Stimulated activated CD8-positive, alpha-beta memory T cell treated with anti-CD3 and anti-CD28 coated beads, Interleukin-15, amount 100 ng/mL, for 1 hour (primary cell): ENCODE data around the gene INPP5A.

Experiments used
- DNase-seq: peaks from one replicate; pipeline ENCODE4 v3.0.0-alpha.2; 2020; ENCODE audit warnings: low read depth

The INPP5A gene

GRCh38 chr10:132536241-132536876 is 1.2 kb upstream of the INPP5A start:
- no peak for DNase-seq

- peak; percentile 100 for DNase-seq
Measured at GRCh38 chr10:132536877-132537683, 507 bp upstream of the INPP5A start.

DNA sequence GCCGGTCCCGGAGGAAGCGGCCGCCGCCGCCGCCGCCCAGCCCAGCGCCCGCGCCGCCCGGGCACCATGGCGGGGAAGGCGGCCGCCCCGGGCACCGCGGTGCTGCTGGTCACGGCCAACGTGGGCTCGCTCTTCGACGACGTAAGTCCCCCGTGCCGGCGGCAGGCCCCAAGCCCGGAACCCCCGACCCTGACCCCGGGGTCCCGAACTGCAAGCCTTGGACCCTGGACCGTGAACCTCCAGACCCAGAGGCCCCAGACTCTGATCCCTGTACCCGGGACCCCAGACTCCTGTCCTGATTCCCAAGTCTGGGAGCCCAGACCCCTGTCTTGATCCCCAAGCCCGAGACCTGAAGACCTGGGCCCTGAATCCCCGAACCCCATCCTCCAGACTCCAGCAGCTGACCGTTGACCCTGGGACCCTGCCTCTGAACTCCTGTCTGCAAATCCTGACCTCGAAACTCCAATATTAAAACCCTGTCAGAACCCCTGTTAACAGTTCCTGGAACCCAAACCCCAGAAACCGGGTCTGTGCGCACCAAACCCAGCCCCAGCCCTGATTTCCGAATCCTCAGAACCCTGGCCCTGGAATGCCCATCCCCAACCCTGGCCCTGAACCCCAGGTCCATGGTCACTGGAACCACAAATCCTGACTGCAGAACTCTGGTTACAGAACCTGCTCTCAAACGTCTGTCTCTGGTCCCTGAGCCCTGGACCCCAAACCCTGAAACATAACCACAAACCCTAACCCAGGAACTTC is 623 bp downstream of the INPP5A start:
- DNase-seq = no peak

- no peak for DNase-seq
Measured at GRCh38 chr10:132538790-132539421, 1.3 kb downstream of the INPP5A start.

- DNase-seq = no peak
Measured at GRCh38 chr10:132539431-132539839, 1.8 kb downstream of the INPP5A start.

- no peak for DNase-seq
Measured at GRCh38 chr10:132539894-132540293, 2.3 kb downstream of the INPP5A start.

- no peak for DNase-seq
Measured at GRCh38 chr10:132540456-132540855, 2.9 kb downstream of the INPP5A start.

DNA sequence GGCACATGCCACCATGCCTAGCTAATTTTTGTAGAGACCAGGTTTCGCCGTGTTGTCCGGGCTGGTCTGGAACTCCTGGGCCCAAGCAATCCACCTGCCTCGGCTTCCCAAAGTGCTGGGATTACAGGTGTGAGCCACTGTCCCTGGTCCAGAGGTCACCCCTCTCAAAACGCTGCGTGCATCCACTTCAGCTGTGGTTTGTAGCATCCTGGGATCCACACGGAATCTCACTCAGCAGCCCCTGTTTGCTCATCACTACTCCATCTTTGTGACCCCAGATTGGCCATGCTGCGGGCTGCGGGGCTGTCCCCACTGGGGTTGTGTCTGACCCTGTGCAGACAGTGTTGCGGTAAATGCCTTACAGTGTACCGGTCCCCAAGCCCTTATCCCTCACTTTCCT is 3.5 kb downstream of the INPP5A start:
- DNase-seq = no peak

DNA sequence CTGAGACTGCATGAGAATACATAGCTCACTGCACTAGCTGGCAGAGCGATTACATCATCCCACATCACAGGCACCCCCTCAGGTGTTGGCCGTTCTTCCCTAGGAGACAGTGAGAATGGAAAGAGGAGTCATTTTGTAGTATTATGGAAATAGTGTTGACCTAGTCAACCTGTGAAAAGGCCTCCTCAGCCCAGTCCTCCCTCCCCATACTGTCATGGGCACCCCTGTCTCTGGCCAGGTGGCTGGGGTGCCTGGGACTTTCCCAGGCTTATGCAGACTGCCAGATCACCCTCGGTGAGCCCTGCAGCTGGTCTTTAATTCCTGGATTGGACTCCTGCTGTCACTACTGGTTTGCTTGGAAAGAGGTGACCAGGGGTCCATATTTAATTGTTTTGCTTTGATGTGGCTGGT is 4.0 kb downstream of the INPP5A start:
- DNase-seq = no peak

GRCh38 chr10:132542086-132542775 is 4.6 kb downstream of the INPP5A start:
- DNase-seq = no peak

GRCh38 chr10:132542819-132543218 is 5.2 kb downstream of the INPP5A start:
- no peak for DNase-seq

DNA sequence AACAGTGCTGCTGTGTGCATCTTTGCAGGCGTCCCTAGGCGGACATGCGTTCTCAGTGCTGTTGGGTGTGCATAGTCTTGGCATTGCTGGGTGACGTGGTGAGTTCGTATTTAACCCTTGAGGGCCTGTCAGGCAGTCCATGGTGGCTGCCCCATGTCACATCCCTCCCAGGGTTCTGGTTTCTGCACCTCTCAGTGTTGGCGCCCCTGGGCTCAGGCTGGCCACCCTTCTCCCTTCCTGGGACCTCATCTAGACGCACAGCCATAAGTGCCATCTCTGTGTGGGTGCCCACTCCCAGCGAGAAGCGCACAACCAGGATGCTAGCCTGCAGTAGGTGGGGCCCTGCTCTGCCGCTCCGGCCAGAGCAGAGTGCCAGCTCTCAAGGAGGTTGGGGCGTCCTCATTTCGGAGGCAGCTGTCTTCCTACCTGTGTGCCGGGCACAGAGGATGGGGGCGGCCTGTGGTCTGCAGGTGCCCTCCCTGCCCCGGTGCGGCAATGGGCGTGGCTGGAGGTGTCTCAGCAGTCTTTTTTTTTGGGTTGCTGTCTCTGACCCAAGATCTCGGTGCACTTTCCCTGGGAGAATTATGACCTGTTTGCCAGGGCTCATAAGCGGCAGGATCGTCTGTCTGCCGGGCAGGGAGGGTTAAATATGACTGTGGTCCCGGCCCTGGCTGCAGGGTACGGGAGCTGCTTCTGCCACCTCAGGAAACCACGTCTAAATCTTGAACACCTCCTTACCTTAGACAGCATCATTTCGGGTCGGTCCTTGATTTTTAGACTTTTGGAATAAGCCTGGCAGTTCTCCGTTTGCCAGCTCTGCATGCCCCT is 6.5 kb downstream of the INPP5A start:
- no peak for DNase-seq

DNA sequence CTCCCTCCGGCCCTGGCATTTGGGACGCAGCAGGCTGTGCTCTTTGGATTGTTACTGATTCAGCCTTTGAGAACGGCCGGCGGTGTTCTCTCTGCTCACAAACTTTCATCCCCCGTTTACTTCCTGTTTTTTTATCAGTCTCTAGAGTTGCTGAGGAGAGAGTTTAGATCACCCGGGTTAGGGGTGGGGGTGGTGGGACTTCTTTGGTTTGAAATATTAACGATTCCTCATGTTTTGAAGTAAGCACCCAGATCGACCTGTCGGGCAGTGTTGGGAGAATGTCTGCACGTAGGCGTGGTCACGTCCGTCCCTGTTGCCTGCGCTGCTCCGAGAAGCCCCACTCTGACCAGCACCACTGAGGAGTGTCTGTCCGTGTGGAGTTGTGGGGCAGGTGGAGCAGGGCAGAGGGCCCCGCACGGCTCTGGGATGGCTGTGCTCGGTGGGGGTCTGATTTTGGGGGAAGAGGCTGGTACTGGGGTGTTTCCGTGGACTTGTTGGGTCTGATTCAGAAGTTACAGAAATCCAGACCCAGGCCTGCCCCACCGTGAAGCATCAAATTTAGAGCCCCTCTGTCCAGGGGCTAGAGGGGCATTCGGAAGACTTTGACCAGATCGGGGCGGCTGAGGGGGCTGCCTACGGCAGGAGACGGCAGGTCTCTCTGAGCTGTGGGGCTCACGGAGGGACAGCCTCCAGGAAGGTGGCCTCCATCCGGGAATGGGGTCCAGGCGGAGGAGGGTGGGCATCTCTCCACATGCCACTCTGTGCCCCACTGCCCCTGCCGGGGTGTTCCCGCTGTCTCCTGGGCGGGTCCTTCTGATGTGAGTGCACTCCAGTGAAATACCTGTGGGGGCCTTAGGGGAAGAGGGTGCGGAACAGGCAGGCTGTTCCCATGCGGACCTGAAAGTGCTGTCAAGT is 7.4 kb downstream of the INPP5A start:
- no peak for DNase-seq

DNA sequence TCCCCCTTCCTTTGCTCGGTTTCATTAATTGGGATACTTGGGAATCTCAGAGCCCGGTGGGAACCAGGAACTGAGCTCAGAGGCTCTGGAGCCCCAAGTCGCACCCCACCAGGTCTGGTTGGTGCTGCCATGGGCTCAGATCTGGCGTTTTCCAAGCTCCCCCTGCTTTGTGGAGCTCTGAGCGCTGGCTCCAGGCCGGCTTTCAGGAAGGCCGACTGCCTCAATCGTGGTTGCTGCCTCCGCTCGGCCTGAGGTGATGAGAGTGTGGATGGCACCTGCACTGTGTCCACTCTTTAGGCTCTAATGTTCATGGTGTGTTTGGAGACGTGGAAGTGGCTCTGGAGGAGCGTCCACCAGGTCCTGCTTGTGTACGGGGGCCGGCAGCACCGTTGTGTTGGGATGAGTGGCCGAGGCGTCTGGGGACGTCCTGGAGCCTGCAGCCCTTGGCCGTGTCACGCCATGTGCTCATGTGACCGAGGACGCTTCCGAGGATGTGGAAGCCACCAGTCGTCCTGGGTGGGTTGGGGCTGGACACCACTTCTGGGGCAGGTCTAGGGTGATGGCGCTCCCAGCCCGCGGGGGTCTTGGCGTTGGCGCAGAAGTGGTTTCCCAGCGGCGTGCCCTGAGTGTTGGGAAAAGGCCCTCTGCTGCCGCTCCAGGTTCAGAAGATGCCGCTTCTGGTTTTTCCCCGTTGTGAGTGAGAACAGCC is 8.2 kb downstream of the INPP5A start:
- no peak for DNase-seq

- DNase-seq = no peak
Measured at GRCh38 chr10:132546567-132547420, 9.2 kb downstream of the INPP5A start.

DNA sequence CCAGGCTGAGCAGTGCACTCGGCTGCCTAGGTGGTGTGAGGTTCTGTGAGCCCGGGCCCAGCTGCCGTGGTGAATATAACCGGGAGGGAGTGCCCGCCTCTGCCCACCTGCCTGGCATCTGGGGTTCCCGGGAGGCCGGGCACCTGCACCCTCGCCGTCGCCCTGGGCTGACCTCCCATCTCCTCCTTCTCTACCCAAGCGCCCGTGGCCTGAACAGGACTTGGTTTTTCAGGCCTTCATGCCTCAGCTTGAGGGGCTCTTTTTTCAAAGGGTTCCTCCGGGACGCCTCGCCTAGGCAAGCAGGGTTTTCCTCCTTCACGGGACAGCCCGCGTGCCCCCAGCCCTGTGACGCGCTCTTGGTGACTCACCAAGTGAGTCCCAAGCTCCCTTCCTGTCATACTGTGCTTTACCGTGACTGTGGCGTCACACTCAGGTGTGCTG is 9.9 kb downstream of the INPP5A start:
- DNase-seq = no peak

- no peak for DNase-seq
Measured at GRCh38 chr10:132548106-132548823, 10.7 kb downstream of the INPP5A start.
